Ishikawa (cell line): Measurements from ENCODE around the gene TMEM87B.

Experiments used
- CEBPB ChIP-seq: IDR thresholded peaks from 2 replicates; pipeline ENCODE4 v1.6.1; 2012
- CREB1 ChIP-seq: IDR thresholded peaks from 2 replicates; pipeline ENCODE4 v1.6.1; 2012; ENCODE audit warnings: low read depth
- EGR1 ChIP-seq: IDR thresholded peaks from 2 replicates; pipeline ENCODE4 v1.6.1; 2012
- EP300 ChIP-seq: IDR thresholded peaks from 2 replicates; pipeline ENCODE4 v1.6.1; 2012; ENCODE audit warnings: borderline replicate concordance
- FOXM1 ChIP-seq: IDR thresholded peaks from 2 replicates; pipeline ENCODE4 v1.6.1; 2012; ENCODE audit warnings: low read depth, borderline replicate concordance
- RAD21 ChIP-seq: IDR thresholded peaks from 2 replicates; pipeline ENCODE4 v1.6.1; 2012; ENCODE audit warnings: low read depth
- TAF1 ChIP-seq: IDR thresholded peaks from 2 replicates; pipeline ENCODE4 v1.6.1; 2012; ENCODE audit warnings: low read depth, mild to moderate bottlenecking
- TCF12 ChIP-seq: IDR thresholded peaks from 2 replicates; pipeline ENCODE4 v1.6.1; 2012; ENCODE audit warnings: low read depth
- TEAD4 ChIP-seq: IDR thresholded peaks from 2 replicates; pipeline ENCODE4 v1.6.1; 2012
- ZBTB7A ChIP-seq: IDR thresholded peaks from 2 replicates; pipeline ENCODE4 v1.6.1; 2012; ENCODE audit warnings: low read depth
- TF ChIP-seq, protein P1 (sequence below): IDR thresholded peaks from 2 replicates; pipeline ENCODE4 v1.6.1; 2012; ENCODE audit warnings: low read depth, mild to moderate bottlenecking

DNA sequence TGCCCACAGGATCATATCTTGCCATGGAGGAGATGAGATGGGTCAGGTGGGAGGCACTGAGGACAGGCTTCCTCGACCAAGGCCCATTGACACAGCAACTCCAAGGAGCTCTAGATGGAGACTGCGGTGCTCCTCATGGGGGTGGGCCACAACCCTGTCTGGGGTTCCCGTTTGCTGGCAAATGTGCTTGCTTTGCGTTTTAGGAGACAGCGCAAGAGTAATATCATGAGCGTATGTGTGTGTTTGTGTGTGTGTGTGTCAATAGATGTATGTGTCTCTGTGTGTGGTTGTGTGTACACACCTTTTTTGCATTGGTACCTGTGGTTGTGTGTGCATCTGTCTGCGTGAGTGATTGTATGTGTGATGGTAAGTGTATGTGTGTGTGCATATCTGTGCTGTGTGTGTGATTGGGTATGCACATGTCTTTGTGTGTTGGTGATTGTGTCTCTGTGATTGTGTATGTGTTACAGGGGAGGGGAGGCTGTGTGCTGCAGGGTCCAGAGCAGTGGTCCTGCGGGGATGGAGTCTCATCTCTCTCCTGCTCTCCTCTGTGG is 87.5 kb downstream of the TMEM87B start:
- TF ChIP-seq TAF1 (no peak), EP300 (no peak), FOXM1 (no peak), EGR1 (no peak), CEBPB (no peak), TEAD4 (no peak), CREB1 (no peak), RAD21 (no peak), TCF12 (no peak), ZBTB7A (no peak)
- TF ChIP-seq, protein P1, sequence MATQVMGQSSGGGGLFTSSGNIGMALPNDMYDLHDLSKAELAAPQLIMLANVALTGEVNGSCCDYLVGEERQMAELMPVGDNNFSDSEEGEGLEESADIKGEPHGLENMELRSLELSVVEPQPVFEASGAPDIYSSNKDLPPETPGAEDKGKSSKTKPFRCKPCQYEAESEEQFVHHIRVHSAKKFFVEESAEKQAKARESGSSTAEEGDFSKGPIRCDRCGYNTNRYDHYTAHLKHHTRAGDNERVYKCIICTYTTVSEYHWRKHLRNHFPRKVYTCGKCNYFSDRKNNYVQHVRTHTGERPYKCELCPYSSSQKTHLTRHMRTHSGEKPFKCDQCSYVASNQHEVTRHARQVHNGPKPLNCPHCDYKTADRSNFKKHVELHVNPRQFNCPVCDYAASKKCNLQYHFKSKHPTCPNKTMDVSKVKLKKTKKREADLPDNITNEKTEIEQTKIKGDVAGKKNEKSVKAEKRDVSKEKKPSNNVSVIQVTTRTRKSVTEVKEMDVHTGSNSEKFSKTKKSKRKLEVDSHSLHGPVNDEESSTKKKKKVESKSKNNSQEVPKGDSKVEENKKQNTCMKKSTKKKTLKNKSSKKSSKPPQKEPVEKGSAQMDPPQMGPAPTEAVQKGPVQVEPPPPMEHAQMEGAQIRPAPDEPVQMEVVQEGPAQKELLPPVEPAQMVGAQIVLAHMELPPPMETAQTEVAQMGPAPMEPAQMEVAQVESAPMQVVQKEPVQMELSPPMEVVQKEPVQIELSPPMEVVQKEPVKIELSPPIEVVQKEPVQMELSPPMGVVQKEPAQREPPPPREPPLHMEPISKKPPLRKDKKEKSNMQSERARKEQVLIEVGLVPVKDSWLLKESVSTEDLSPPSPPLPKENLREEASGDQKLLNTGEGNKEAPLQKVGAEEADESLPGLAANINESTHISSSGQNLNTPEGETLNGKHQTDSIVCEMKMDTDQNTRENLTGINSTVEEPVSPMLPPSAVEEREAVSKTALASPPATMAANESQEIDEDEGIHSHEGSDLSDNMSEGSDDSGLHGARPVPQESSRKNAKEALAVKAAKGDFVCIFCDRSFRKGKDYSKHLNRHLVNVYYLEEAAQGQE: no peak
